Spinal cord (tissue), 10 donors: ENCODE results near the gene ANKRD39. TPM values are rescaled to one million over a fixed set of nuclear protein-coding genes. Genes with fewer than 3 reads are reported as not detected.
"Not testable (repeated sequence)": the region's sequence is repeated elsewhere in the genome, so short reads cannot be mapped to it uniquely, and the experiment has no call there.

Source experiments
- DNase-seq, 6 donors: peaks; one replicate each; pipeline versions ENCODE4 v3.0.0 to v3.0.0-alpha.2; 2013 to 2015; ENCODE audit warnings: low spot score in 6 of 6, low read depth in 4 of 6
- H3K27ac ChIP-seq: one replicate; pipeline ENCODE4 v1.5.1; 2013; ENCODE audit warnings: low read depth, low read length, control low read depth
- H3K27me3 ChIP-seq: one replicate; pipeline ENCODE4 v1.6.1; 2013; ENCODE audit warnings: low read length; ENCODE audit not compliant: control insufficient read depth, insufficient read depth
- H3K36me3 ChIP-seq: one replicate; pipeline ENCODE4 v1.6.1; 2013; ENCODE audit warnings: low read length; ENCODE audit not compliant: control insufficient read depth, insufficient read depth
- H3K4me1 ChIP-seq: one replicate; pipeline ENCODE4 v1.6.1; 2013; ENCODE audit warnings: low read length; ENCODE audit not compliant: control insufficient read depth, insufficient read depth
- H3K4me3 ChIP-seq: one replicate; pipeline ENCODE4 v1.5.1; 2013; ENCODE audit warnings: low read depth, low read length, control low read depth
- H3K9me3 ChIP-seq: one replicate; pipeline ENCODE4 v1.6.1; 2013; ENCODE audit warnings: low read length; ENCODE audit not compliant: control insufficient read depth, insufficient read depth
- WGBS: methylation state at CpG from one replicate; pipeline ENCODE4 v1.1.5; 2013; ENCODE audit warnings: missing lambda C conversion rate; ENCODE audit not compliant: insufficient coverage; 5-methylcytosine and 5-hydroxymethylcytosine counted together
- polyA plus RNA-seq, 2 donors: library from polyadenylated mRNA; unstranded; fragments of 120-200 nt; gene quantifications; one replicate each; pipeline ENCODE4 v1.2.1, GENCODE V29; 2013; ENCODE audit not compliant: insufficient read length in 2 of 2
- total RNA-seq, 2 donors: library from RNA; depleted of rRNA in 1 of 2; stranded (reverse); fragments of 120-200 nt in 1 of 2; fragments of >200 nt in 1 of 2; gene quantifications; one replicate each; pipeline versions ENCODE4 v1.2.3 to v1.2.4, GENCODE V29; 2013 to 2014
- donor health status: healthy.

ANKRD39 gene
- total and polyA plus RNA-seq, 4 donors, result 7.6 to 27.6 (median 18.3) TPM

GRCh38 chr2:96866586-96866985, 8.8 kb upstream of the ANKRD39 start:
- Histone ChIP-seq H3K27ac (peak overlapping the region; percentile 6), H3K4me1 (peaks cover 67% of the 10 kb centered on the region), H3K27me3 (no peaks in the 10 kb centered on the region), H3K4me3 (no peak overlapping the region), H3K36me3 (peaks cover 65% of the 10 kb centered on the region), H3K9me3 (no peaks in the 10 kb centered on the region)
- 75% methylated on average over 5 of the region's 8 CpGs for WGBS
- no peak for DNase-seq

- DNase-seq, result no peak
- Histone ChIP-seq H3K36me3 (peaks cover 70% of the 10 kb centered on the region), H3K27me3 (no peaks in the 10 kb centered on the region), H3K4me3 (no peak overlapping the region), H3K4me1 (peaks cover 67% of the 10 kb centered on the region), H3K27ac (no peak overlapping the region), H3K9me3 (no peaks in the 10 kb centered on the region)
- 86% methylated on average over 14 of the region's 14 CpGs for WGBS
Measured at GRCh38 chr2:96866149-96866548, 8.3 kb upstream of the ANKRD39 start.

GRCh38 chr2:96865654-96866053, 7.8 kb upstream of the ANKRD39 start:
- Histone ChIP-seq H3K4me3 (no peak overlapping the region), H3K36me3 (peaks cover 75% of the 10 kb centered on the region), H3K4me1 (peaks cover 67% of the 10 kb centered on the region), H3K27me3 (no peaks in the 10 kb centered on the region), H3K9me3 (no peaks in the 10 kb centered on the region), H3K27ac (no peak overlapping the region)
- DNase-seq, result no peak
- WGBS, result 95% methylated on average over 10 of the region's 16 CpGs

- no peaks in the 10 kb centered on the region for H3K9me3 ChIP-seq
- H3K4me1 ChIP-seq, result peaks cover 73% of the 10 kb centered on the region
- no peak for DNase-seq
- H3K4me3 ChIP-seq, result no peak overlapping the region
- H3K27ac ChIP-seq, result no peak overlapping the region
- peaks cover 86% of the 10 kb centered on the region for H3K36me3 ChIP-seq
- WGBS, result 82% methylated on average over 19 of the region's 25 CpGs
- no peaks in the 10 kb centered on the region for H3K27me3 ChIP-seq
Measured at GRCh38 chr2:96864343-96865091, 6.7 kb upstream of the ANKRD39 start.

DNA sequence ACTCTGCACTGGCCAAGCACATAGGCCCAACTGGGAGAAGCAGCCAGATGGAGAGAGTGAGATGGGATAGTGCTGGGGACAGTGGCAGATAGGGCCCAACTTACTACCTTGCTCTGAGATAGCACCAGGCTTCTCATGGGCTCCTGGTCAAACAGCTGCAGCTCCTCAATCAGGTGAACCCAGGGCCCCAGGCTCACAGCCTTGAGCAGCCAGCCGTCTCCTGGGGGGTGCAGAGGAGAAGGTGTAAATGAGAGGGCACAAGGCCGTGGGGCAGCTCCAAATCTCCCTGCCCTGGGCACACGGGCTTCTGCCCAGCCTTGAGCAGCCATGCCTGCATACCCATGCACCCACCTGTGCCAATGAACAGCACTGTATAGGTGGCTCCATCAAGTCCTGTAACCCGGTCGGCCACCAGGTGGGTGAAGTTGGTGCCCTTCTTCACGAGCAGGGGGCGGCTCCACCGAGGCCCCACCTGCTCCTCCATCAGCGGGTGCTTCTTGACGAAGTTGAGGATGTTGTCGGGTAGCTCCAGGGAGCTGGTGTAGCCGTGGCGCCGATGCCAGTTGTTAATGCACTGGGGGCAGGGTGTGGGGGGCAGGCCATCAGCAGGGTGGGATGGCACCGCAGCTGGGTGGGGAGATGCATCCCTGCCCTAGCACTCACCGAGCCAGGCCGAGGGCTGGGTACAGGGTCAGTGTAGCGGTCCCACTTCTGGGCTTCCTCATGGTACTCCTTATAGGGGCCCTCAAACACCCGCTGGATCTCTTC, 5.9 kb upstream of the ANKRD39 start:
- Histone ChIP-seq H3K27me3 (no peaks in the 10 kb centered on the region), H3K36me3 (peaks cover 92% of the 10 kb centered on the region), H3K27ac (no peak overlapping the region), H3K4me1 (peaks cover 80% of the 10 kb centered on the region), H3K9me3 (no peaks in the 10 kb centered on the region), H3K4me3 (no peak overlapping the region)
- 94% methylated on average over 16 of the region's 19 CpGs for WGBS
- no peak for DNase-seq

DNA sequence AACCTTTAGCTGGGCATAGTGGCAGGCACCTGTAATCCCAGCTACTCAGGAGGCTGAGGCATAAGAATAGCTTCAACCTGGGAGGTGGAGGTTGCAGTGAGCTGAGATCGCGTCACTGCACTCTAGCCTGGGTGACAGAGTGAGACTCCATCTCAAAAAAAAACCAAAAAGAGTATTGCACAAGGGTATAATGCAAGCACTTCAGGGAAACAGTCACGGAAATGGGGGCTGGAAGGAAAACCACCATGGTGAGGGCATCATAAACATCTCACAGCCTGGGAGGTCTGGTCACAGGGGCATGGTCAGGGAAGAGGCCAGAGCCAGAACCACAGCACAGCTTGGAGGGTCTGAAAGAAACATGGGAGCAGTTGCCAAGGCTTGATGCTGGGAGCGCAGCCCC, 5.2 kb upstream of the ANKRD39 start:
- not testable (repeated sequence) for H3K4me3 ChIP-seq, H3K27ac ChIP-seq, H3K27me3 ChIP-seq, DNase-seq, H3K9me3 ChIP-seq
- WGBS, result 91% methylated on average over 3 of the region's 4 CpGs
- Histone ChIP-seq H3K36me3 (peaks cover 90% of the 10 kb centered on the region), H3K4me1 (peaks cover 83% of the 10 kb centered on the region)

- peak overlapping the region; percentile 75 for H3K27ac ChIP-seq
Measured at GRCh38 chr2:96861074-96861473, 3.3 kb upstream of the ANKRD39 start.

GRCh38 chr2:96860065-96861029, 2.5 kb upstream of the ANKRD39 start:
- 76% methylated on average over 33 of the region's 38 CpGs for WGBS
- H3K27me3 ChIP-seq, result no peaks in the 10 kb centered on the region
- no peaks in the 10 kb centered on the region for H3K9me3 ChIP-seq
- H3K36me3 ChIP-seq, result peaks cover 66% of the 10 kb centered on the region
- peaks cover 74% of the 10 kb centered on the region for H3K4me1 ChIP-seq
- no peak for DNase-seq
- H3K27ac ChIP-seq, result peak overlapping the region; percentile 75
- no peak overlapping the region for H3K4me3 ChIP-seq

More at GRCh38 chr2:96861074-96861473, 3.3 kb upstream of the ANKRD39 start:
- Histone ChIP-seq H3K4me3 (no peak overlapping the region), H3K27me3 (no peaks in the 10 kb centered on the region), H3K4me1 (peaks cover 76% of the 10 kb centered on the region), H3K36me3 (peaks cover 73% of the 10 kb centered on the region), H3K9me3 (no peaks in the 10 kb centered on the region)
- WGBS, result 90% methylated on average over 14 of the region's 17 CpGs
- DNase-seq, result no peak

- no CpG with 5 or more reads among the region's 4 CpGs for WGBS
- Histone ChIP-seq H3K27ac (peak overlapping the region; percentile 84), H3K27me3 (no peaks in the 10 kb centered on the region), H3K36me3 (peaks cover 59% of the 10 kb centered on the region), H3K9me3 (no peaks in the 10 kb centered on the region), H3K4me3 (no peak overlapping the region), H3K4me1 (peaks cover 68% of the 10 kb centered on the region)
- no peak for DNase-seq
Measured at GRCh38 chr2:96859681-96860064, 1.9 kb upstream of the ANKRD39 start.
